SU-DHL-6 (cell line): ENCODE results near the gene FAM200A.

ENCODE experiments used
- H2AFZ ChIP-seq: fragments of 200-600 bp; sonication (generic); 2 replicates; pipeline ENCODE4 v1.6.1; 2014; ENCODE audit warnings: low read depth, mild to moderate bottlenecking, moderate library complexity, mixed read lengths, antibody characterized with exemption, low read length; ENCODE audit not compliant: severe bottlenecking
- H3F3A ChIP-seq: fragments of 200-600 bp; shearing (Covaris generic); 2 replicates; pipeline ENCODE4 v1.6.0; 2016; ENCODE audit warnings: antibody characterized with exemption, mild to moderate bottlenecking; ENCODE audit not compliant: insufficient read depth
- H3K27ac ChIP-seq: fragments of 200-600 bp; sonication (generic); 2 replicates; pipeline ENCODE4 v1.5.1; 2016; ENCODE audit warnings: low read depth, mild to moderate bottlenecking, low read length, moderate library complexity, mixed read lengths
- H3K27me3 ChIP-seq: fragments of 200-600 bp; sonication (generic), shearing (Covaris generic); 2 replicates; pipeline ENCODE4 v1.6.0; 2014; ENCODE audit warnings: mild to moderate bottlenecking, low read length
- H3K36me3 ChIP-seq: fragments of 200-600 bp; sonication (generic); 2 replicates; pipeline ENCODE4 v1.6.1; 2014; ENCODE audit warnings: mild to moderate bottlenecking, low read length, mixed read lengths
- H3K4me2 ChIP-seq: fragments of 300-600, 200-600 bp; shearing (Covaris generic), sonication (generic); 2 replicates; pipeline ENCODE4 v1.6.0; 2014; ENCODE audit warnings: low read length, low read depth, mild to moderate bottlenecking; ENCODE audit not compliant: poor library complexity, severe bottlenecking
- H3K4me3 ChIP-seq: fragments of 200-600 bp; sonication (generic); 2 replicates; pipeline ENCODE4 v1.5.1; 2014; ENCODE audit warnings: antibody characterized with exemption, low read length, mild to moderate bottlenecking, mixed read lengths; ENCODE audit not compliant: insufficient read depth, poor library complexity, severe bottlenecking
- H3K79me2 ChIP-seq: fragments of 200-600 bp; sonication (generic); 2 replicates; pipeline ENCODE4 v1.6.1; 2014; ENCODE audit warnings: mild to moderate bottlenecking, low read length, moderate library complexity; ENCODE audit not compliant: insufficient read depth
- H3K9ac ChIP-seq: fragments of 200-600 bp; sonication (generic); 2 replicates; pipeline ENCODE4 v1.7.0; 2014; ENCODE audit warnings: mild to moderate bottlenecking, low read length
- H3K9me2 ChIP-seq: fragments of 200-600 bp; sonication (generic); replicated peaks from 2 replicates; pipeline ENCODE4 v1.6.1; 2014; ENCODE audit warnings: low read length; ENCODE audit not compliant: insufficient read depth
- H3K9me3 ChIP-seq: fragments of 200-600 bp; sonication (generic); 2 replicates; pipeline ENCODE4 v1.6.1; 2014; ENCODE audit warnings: low read length, mixed read lengths; ENCODE audit not compliant: insufficient read depth
- H4K20me1 ChIP-seq: fragments of 200-600 bp; sonication (generic); 2 replicates; pipeline ENCODE4 v1.6.1; 2014; ENCODE audit warnings: low read depth, mild to moderate bottlenecking, antibody characterized with exemption, low read length, moderate library complexity, mixed read lengths
- CTCF ChIP-seq: fragments of 200-600 bp; sonication (generic); IDR thresholded peaks from one replicate; pipeline ENCODE4 v1.5.1; 2017; ENCODE audit warnings: antibody characterized with exemption, mild to moderate bottlenecking, low read length, moderate library complexity; ENCODE audit not compliant: insufficient read depth, poor library complexity, severe bottlenecking
- EZH2phosphoT487 ChIP-seq: fragments of 200-600 bp; sonication (generic), shearing (Covaris generic); conservative IDR thresholded peaks from 2 replicates; pipeline ENCODE4 v1.6.1; 2018; ENCODE audit warnings: mild to moderate bottlenecking, antibody characterized with exemption, low read length, moderate library complexity, mixed read lengths

Gene FAM200A

GRCh38 chr7:99562832-99563231, 10.9 kb upstream of the FAM200A start:
- no peaks in the 10 kb centered on the region for H4K20me1 ChIP-seq
- peaks cover 61% of the 10 kb centered on the region for H3K79me2 ChIP-seq
- H2AFZ ChIP-seq = no peak overlapping the region
- TF ChIP-seq CTCF (no peak), EZH2phosphoT487 (no peak)
- H3K9me3 ChIP-seq = no peaks in the 10 kb centered on the region
- H3K4me3 ChIP-seq = no peak overlapping the region
- H3K4me2 ChIP-seq = no peak overlapping the region
- H3K27me3 ChIP-seq = no peaks in the 10 kb centered on the region
- H3K36me3 ChIP-seq = peaks cover 42% of the 10 kb centered on the region
- no peaks in the 10 kb centered on the region for H3K9me2 ChIP-seq
- H3K9ac ChIP-seq = no peak overlapping the region
- no peak overlapping the region for H3K27ac ChIP-seq
- H3F3A ChIP-seq = 0 out of 2 replicates have a peak, but pooled peaks cover 6% of the 10 kb centered on the region

- Histone ChIP-seq H3K9me3 (no peaks in the 10 kb centered on the region), H3K4me2 (no peak overlapping the region), H3K9ac (no peak overlapping the region), H3K9me2 (no peaks in the 10 kb centered on the region), H3F3A (0 out of 2 replicates have a peak, but pooled peaks cover 6% of the 10 kb centered on the region), H4K20me1 (no peaks in the 10 kb centered on the region), H3K27ac (no peak overlapping the region), H3K36me3 (peaks cover 42% of the 10 kb centered on the region), H3K27me3 (no peaks in the 10 kb centered on the region), H2AFZ (no peak overlapping the region), H3K4me3 (no peak overlapping the region), H3K79me2 (peaks cover 67% of the 10 kb centered on the region)
- TF ChIP-seq EZH2phosphoT487 = no peak
- TF ChIP-seq CTCF = no peak
Measured at GRCh38 chr7:99562114-99562784, 10.3 kb upstream of the FAM200A start.

GRCh38 chr7:99561737-99562051, 9.8 kb upstream of the FAM200A start:
- no peak overlapping the region for H3K9ac ChIP-seq
- no peaks in the 10 kb centered on the region for H3K9me2 ChIP-seq
- H3K27ac ChIP-seq = no peak overlapping the region
- no peaks in the 10 kb centered on the region for H4K20me1 ChIP-seq
- no peak overlapping the region for H3K4me2 ChIP-seq
- H3K4me3 ChIP-seq = no peak overlapping the region
- 0 out of 2 replicates have a peak, but pooled peaks cover 6% of the 10 kb centered on the region for H3F3A ChIP-seq
- H3K36me3 ChIP-seq = peaks cover 42% of the 10 kb centered on the region
- no peaks in the 10 kb centered on the region for H3K9me3 ChIP-seq
- peaks cover 73% of the 10 kb centered on the region for H3K79me2 ChIP-seq
- no peak overlapping the region for H2AFZ ChIP-seq
- no peaks in the 10 kb centered on the region for H3K27me3 ChIP-seq
- TF ChIP-seq CTCF = no peak
- TF ChIP-seq EZH2phosphoT487 = no peak
